ENCODE results near the gene ZBTB7C. TPM values are rescaled to one million over a fixed set of nuclear protein-coding genes. Genes with fewer than 3 reads are reported as not detected.

The ZBTB7C gene
- total and polyA plus RNA-seq, 9 of the 15 experiments (the other 6 are each of a cell fraction or from before 2014, with no cell fraction given) = not detected

DNA sequence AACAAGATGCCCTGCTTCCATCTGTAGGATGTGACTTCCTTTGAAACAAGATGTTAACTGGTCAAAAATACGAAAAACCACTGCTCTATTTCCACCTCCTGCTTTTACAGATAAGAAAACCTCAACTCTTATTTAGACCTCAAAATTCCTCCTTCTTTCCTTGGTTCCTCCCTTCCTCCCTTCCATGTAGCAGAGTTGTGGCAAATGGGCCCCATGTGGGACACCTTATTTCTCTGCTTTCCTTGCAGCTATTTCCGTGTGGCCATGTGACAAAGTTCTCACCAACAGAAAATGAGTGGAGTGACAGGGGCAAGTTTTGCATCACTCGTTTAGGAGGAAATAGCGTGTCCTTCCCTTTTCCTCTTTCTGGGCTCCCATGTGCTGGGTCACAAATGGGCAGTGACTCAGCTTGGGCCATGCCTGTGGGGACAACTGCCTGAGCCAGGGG is 409.4 kb downstream of the ZBTB7C start (continued):
- TF ChIP-seq, protein P1, sequence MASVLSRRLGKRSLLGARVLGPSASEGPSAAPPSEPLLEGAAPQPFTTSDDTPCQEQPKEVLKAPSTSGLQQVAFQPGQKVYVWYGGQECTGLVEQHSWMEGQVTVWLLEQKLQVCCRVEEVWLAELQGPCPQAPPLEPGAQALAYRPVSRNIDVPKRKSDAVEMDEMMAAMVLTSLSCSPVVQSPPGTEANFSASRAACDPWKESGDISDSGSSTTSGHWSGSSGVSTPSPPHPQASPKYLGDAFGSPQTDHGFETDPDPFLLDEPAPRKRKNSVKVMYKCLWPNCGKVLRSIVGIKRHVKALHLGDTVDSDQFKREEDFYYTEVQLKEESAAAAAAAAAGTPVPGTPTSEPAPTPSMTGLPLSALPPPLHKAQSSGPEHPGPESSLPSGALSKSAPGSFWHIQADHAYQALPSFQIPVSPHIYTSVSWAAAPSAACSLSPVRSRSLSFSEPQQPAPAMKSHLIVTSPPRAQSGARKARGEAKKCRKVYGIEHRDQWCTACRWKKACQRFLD (CRISPR knock-in tag; IDR thresholded peaks at IDR 0.05) = no peak
- TF ChIP-seq FOXK2 (conservative IDR thresholded peaks at IDR 0.05 in 1 of 2, IDR thresholded peaks at IDR 0.05 in 1 of 2; ENCODE audit: low read depth in 2 of 2) (0 out of 4 replicates have a peak, but pooled peaks of 1 of the 2 experiments have one; percentile 43), ZNF551 (CRISPR knock-in tag; IDR thresholded peaks at IDR 0.05) (no peak), E2F3 (CRISPR knock-in tag; IDR thresholded peaks at IDR 0.05) (no peak), YBX1 (IDR thresholded peaks at IDR 0.05) (no peak), TEAD4 (IDR thresholded peaks at IDR 0.05; ENCODE audit: low read length) (peak; percentile 76; the same call in 1 of the 2 replicates), TEAD4 (CRISPR knock-in tag; IDR thresholded peaks at IDR 0.05; ENCODE audit: borderline replicate concordance) (no peak), DDX20 (tag; IDR thresholded peaks at IDR 0.05; ENCODE audit: low read depth) (no peak), CBFB (CRISPR knock-in tag; IDR thresholded peaks at IDR 0.05) (no peak), KLF10 (CRISPR knock-in tag; IDR thresholded peaks at IDR 0.05) (no peak), ETV6 (IDR thresholded peaks at IDR 0.05; ENCODE audit: borderline replicate concordance in 1 of 2, low read depth in 2 of 2, low read length in 1 of 2) (peak; percentile 51 to 94; a peak in 3 of 4 replicates), ETV6 (CRISPR knock-in tag; IDR thresholded peaks at IDR 0.05; ENCODE audit: borderline replicate concordance) (no peak), MEIS2 (IDR thresholded peaks at IDR 0.05; ENCODE audit: partially characterized antibody) (peak; percentile 20), FOXA1 (IDR thresholded peaks at IDR 0.05; ENCODE audit: borderline replicate concordance) (no peak), E2F8 (IDR thresholded peaks at IDR 0.05; ENCODE audit: low read depth, partially characterized antibody) (no peak), MAFF (IDR thresholded peaks at IDR 0.05; ENCODE audit: low read length) (no peak), CC2D1A (IDR thresholded peaks at IDR 0.05) (no peak), ZNF311 (CRISPR knock-in tag; IDR thresholded peaks at IDR 0.05) (no peak), SRSF7 (optimal IDR thresholded peaks at IDR 0.05; ENCODE audit: low read depth, low read length) (no peak), ELF1 (tag; IDR thresholded peaks at IDR 0.05) (peak; percentile 53; the same call in 1 of the 2 replicates), ZNF133 (CRISPR knock-in tag; IDR thresholded peaks at IDR 0.05) (no peak), RAD51 (IDR thresholded peaks at IDR 0.05; ENCODE audit: borderline replicate concordance, low read depth) (0 out of 2 replicates have a peak, but pooled peaks have one; percentile 37), AFF1 (IDR thresholded peaks at IDR 0.05; ENCODE audit: low read depth in 1 of 2, partially characterized antibody in 2 of 2) (no peak)

Data from K562 (cell line).